GM21515 (cell line): Measurements from ENCODE around the gene MBNL3.
"Not testable (repeated sequence)": the region's sequence is repeated elsewhere in the genome, so short reads cannot be mapped to it uniquely, and the experiment has no call there.

ENCODE experiments used
- ATAC-seq: cut with Tn5 transposase; IDR thresholded peaks from one replicate; pipeline ENCODE4 v1.9.1; 2021; ENCODE audit not compliant: unreplicated experiment

Gene MBNL3

GRCh38 chrX:132378281-132378680 is 110.6 kb downstream of the MBNL3 start:
- no peak for ATAC-seq

GRCh38 chrX:132375941-132376340 is 112.9 kb downstream of the MBNL3 start:
- no peak for ATAC-seq

DNA sequence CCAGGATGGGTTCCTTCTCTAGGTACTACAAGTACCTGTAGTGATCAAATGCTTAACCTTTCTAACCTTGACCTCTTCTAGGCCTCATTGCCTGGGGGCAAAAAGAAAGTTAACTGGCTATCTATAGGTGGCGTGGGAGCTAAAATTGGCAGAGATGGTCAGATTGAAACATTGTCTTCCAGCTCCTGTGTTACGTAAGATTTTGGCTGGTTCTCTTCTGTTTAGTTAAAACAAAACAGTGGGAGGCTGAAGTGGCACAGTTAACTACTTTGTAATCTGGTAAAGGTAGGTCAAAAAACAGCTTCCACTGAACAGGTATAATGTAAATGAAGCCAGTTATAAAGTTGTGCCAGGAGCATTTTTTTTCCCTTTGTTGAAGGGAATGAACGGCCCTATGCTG is 115.2 kb downstream of the MBNL3 start:
- ATAC-seq = no peak

GRCh38 chrX:132369617-132370326 is 119.1 kb downstream of the MBNL3 start:
- ATAC-seq = no peak

DNA sequence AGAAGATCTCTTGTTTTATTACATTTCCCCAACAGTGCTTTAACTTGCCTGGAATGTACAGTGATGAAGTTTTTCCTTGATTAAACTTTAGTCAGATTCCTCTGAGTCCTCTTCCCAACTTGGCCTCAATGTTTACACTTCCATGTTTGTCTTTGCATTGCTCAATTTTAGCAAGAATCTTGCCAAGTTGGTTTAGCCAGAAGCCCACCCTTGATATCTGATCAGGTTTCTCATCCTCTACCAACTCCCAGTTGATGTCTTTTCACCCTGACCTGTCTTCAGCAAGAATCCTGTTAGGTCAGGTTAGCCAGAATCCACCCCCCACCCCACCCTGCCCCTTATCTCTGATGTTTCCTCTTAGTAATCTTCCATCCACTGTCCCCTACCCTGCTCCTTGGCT is 120.9 kb downstream of the MBNL3 start:
- no peak for ATAC-seq

DNA sequence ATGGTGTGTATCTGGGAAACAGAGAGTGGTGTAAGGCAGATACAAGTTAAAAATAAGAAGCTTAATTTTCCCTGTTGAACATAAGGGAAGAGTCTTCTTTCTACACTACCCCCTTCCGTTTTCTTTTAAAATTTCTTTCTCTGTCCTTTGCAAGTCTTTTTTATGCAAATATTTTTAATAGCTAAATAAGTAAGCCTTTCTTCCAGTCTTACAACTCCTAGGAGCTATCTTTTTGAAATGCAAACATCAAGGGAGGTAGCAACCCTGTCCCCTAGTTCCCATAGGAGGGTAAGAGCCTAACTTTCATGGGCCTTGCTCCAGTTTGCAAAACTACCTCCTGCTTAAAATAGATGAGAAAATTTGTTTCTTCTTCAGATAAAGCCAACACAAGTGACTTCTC is 121.5 kb downstream of the MBNL3 start:
- ATAC-seq = no peak

DNA sequence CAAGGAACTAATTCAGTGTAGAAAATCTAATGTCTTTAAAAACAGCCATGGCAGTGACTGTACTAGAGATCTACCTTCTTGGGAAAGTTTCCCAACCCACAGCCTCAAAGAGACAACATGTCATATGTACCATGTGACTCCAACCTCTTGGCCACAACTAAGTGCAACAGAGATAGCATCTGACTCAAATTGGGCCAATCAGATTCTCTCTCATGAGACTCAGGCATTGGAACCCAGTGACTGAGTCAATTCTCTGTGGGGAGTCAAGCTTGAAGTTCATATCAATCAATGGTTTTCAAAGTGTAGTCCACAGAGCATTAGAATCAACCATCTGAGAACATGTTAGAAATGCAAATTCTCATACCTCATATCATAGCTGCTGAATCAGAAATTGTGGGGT is 123.3 kb downstream of the MBNL3 start:
- no peak for ATAC-seq

- ATAC-seq = no peak
Measured at GRCh38 chrX:132364313-132364712, 124.5 kb downstream of the MBNL3 start.

DNA sequence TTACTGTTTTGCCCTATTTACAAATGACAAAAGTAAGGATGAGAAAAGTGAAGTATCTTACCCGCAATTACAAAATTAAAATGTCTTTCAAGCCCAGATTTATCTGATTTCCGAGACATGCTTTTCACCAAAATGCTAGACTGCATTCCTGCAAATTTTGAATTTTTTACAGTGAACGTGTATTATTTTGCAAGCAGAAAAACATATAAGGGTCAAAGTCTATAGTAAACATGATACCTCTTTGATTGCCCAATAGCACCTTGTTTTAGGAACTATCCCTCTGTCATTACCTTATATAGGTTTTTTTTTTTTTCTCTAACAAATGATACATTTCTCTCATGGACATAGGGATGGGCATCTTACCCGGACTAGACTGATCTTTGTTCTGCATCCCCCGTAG is 135.4 kb downstream of the MBNL3 start:
- ATAC-seq = no peak

GRCh38 chrX:132336172-132336571 is 152.7 kb downstream of the MBNL3 start:
- no peak for ATAC-seq

DNA sequence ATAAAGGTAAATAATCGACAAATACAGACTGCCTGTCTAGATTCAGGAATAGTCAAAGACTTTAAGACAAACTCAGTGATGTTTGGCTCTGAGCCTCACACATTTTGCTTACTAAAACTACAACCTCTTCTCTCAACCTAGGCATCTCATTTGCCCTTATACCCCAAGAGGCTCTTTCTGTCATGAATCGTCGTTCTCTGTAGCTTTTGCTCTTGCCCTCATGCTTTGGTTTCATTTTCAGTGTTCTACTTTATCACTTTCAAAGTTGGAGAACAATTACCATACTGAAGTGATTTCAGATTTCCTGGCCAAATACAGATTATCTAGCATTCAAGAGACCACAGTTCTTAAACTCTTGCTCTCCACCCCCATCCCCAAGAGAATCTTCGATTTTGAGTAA is 155.5 kb downstream of the MBNL3 start:
- no peak for ATAC-seq

- ATAC-seq = no peak
Measured at GRCh38 chrX:132331532-132331931, 157.3 kb downstream of the MBNL3 start.

GRCh38 chrX:132331000-132331399 is 157.8 kb downstream of the MBNL3 start:
- no peak for ATAC-seq

DNA sequence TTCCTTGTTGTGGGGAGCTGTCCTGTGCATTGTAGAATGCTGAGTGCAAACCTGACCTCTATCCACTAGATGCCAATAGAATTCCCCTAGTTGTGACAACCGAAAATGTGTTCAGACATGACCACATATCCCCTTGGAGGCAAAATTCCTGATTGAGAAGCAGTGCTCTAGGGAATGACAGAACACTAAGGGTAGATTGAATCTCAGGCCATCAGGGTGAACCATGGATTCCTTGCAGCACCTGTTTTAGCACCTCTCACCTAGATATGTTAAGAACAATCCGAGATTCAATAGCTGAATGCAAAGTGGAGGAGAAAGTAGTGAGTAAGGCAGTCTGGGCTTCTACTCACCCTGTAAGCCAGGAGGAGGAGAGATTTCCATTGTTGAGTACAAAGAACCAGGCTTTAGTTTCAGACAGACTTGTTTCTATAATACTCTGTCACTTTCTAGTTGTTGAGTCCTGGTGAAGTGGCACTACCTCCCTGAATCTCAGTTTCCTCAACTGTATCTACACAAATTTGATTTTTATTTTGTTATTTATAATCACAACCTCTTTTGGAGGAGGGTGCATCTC is 158.6 kb downstream of the MBNL3 start:
- no peak for ATAC-seq

GRCh38 chrX:132326960-132327359 is 161.9 kb downstream of the MBNL3 start:
- not testable (repeated sequence) for ATAC-seq
